GM19035 (cell line): ENCODE data around the gene MTA3.
A peak's percentile ranks its signal among the peaks of the same experiment; 100 is the strongest.

ENCODE experiments used
- ATAC-seq: cut with Tn5 transposase; IDR thresholded peaks from one replicate; pipeline ENCODE4 v1.9.1; 2021; ENCODE audit not compliant: unreplicated experiment

MTA3 gene

DNA sequence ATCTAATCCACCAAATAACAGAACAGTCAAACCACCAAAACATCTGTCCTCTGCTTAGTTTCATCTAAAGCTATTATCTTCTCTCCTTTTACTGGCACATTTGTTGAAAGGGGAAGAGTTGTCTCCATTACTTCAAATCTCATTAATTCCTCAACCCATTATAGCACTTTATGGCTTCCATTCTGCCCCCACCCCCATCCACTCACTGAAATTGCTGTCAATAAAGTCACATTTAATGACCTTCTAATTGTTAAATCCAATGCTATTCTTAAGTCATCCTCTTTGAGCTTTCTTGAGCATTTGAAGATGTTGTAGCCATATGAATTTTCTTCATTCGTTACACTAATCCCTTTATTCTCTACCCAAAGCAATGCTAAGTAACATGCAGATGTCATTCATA lies 190.3 kb downstream of the MTA3 start:
- no peak for ATAC-seq

- ATAC-seq, result no peak
These were observed 193.1 kb downstream of the MTA3 start for GRCh38 chr2:42761554-42761953.

- ATAC-seq, result no peak
These were observed 193.7 kb downstream of the MTA3 start for GRCh38 chr2:42762155-42762554.

DNA sequence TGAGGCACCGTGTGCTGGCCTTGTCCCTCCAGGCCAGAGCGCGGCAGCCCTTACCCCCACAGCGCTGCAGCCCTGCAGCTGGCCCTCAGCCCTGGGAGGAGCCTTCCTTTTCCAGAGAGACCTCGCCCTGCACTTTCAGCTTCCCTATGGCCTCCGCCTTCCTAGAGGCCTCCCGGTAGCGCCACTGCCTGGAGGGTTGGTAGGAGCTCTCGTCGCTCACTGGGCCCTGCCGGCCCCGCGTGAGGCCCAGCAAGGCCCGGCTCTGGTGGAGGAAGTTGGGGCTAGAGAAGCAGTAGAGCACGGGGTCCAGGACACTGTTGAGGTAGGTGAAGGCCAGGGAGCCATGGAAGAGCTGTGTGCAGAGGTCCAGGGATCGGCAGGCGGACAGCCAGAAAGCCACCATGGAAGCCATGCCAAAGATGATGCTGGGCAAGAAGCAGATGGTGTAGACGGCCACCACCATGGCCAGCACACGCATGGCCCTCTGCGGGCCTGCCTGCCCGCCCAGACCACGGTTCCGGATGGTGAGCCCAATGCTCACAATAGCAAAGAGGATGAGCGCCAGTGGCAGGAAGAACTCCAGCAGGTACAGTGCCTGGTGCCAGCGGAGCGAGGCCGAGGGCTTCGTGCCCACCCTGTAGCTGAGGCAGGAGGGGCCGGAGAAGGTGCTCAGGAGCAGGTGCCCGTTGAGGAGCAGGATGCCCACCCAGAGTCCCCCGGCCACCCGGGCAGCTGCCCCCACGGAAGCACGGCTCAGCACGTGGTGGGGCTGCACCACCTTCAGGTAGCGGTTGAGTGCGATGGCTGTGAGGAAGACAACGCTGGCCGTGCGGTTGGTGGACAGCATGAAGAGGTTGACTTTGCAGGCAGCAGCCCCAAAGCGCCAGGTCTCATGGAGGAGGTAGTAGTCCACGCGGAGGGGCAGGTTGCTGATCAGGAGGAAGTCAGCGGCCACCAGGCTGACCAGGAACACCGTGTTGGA lies 194.7 kb downstream of the MTA3 start:
- ATAC-seq, result no peak

DNA sequence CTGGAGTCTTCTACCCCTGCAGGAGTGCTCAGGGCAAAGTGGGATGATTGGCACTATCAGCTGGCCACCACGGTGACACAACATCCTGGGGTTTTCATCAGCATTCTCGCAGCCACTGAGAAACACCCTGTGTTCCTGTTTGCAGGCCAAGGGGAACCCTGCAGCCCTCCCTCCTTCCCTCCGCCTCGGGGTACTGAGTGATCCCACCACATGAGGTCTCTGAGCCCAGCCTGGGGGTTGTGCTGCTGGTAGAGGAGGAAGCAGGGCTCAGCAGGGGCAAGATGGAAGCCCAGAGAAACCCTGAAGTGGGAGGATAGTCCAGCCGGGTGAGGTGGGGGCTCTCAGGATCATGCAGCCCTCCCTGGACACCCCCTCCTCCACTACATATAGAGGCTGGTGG lies 195.7 kb downstream of the MTA3 start, which contains the start of gene OXER1:
Gene OXER1 (minus strand): TSS at position 40 of the 400 bp plus-strand sequence. CDS start 73 bp downstream, outside the sequence.
- no peak for ATAC-seq

GRCh38 chr2:42764901-42765300 lies 196.5 kb downstream of the MTA3 start:
- ATAC-seq, result no peak

DNA sequence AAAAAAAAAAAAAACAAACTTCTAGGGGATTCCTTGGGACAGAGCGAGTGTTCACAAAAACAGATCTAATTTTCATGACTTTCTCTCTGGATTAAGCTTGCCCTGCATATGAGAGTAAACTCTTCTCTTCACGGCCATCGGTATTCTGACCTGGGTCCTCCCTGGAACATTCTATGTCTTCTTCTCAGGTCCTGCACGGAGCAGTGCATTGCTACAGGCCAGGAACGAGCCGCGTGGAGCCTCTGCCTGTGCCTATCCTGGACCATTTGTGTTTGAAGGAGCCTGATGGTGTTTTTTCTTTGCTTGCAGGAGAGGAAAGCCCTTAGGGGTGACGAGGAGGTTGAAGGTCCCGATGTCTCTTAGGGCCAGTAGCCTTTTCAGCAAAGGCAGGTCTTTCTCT lies 197.3 kb downstream of the MTA3 start:
- no peak for ATAC-seq

GRCh38 chr2:42767080-42767898 lies 198.9 kb downstream of the MTA3 start:
- ATAC-seq, result no peak

- no peak for ATAC-seq
These were observed 199.7 kb downstream of the MTA3 start for GRCh38 chr2:42767899-42768705.

DNA sequence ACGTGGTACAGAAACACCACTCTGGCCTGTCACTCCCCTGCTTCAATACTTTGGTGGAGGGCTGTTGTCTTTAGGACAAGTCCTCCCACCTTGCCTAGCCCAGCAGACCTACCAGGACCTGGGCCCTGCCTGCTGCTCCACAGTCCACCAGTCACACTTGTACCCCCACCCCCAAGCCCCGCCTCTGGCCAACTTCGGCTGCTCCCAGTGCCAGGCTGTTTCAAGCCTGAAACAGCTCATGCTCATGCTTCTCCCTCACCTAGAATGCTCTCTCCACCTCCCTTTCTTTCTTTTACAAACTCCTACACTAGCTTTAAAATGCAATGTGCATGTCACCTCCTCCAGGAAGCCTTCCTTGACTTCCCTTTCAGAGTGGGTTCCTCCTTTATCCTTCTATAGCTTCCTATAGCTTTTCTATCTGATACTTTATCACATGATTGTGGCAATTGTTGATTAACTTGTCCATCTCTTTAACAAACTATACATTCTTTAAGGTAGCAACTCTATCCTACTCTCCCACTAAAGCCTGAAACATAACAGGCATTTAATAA lies 200.3 kb downstream of the MTA3 start:
- ATAC-seq, result no peak

GRCh38 chr2:42769583-42770287 lies 201.3 kb downstream of the MTA3 start:
- no peak for ATAC-seq

DNA sequence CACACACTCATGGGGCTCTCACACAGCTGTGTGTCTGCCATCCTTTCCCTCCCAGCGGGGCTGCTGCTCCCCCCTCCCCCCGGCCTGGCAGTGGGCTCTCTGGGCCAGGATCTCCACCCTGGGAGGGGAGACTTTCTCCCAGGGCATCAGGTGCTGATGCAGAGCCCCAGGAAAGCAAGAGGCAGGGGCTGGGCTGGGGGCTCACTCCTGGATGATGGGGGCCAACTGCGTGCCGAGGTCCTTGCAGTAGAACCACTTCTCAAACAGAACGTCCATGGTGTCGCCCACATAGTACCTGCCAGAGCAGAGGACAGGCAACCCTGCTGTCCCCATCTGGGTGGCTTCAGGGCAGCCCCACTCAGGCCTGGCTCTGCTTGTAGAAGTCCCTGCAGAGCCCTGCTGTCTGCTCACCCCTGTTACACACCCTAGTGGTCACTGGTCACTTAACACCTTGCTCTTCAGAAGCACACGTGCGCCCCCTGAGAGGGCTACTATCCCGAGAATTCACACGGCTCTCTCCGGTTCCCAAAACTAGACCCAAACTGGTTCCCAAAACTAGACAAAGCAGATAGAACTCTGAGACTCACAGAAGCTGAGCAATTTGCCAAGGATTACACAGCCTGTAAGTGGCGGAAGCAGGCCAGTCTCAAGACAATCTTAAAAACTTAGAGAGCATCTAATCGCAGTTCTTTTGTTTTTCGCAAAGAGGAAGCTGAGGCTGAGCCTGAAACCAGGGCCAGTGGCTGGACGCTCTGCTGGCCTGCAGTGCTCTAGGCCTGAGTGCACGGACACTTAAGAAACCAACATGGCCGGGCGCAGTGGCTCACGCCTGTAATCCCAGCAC lies 202.1 kb downstream of the MTA3 start:
- ATAC-seq, result no peak

DNA sequence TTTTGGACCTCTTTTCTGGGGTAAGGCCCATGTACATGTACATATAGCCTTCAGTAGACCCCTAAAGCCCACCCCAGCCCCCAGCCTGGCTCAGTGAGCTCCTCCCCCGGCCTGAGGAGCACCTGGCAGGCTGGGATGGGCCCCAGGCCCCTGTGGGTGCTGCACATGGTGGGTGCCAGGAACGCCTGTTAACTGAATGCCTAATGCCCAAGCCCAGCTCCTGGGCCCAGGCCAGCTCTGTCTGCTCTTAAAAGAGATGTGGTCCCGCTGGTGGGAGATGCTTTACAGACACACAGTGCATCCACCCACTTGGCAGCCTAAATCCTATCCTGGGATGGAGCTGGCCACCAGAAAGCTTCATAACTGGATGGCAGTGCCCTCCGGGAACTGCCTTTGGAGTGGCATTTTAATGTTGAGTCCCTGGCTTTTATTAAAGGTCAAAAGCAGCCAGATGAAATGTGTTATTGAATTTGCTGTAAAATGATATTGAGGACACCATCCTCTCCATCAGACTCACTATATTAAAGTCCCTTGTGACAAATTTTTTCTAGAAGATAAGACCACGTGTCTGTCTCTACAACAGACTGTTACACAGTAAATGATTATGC lies 203.2 kb downstream of the MTA3 start:
- no peak for ATAC-seq

DNA sequence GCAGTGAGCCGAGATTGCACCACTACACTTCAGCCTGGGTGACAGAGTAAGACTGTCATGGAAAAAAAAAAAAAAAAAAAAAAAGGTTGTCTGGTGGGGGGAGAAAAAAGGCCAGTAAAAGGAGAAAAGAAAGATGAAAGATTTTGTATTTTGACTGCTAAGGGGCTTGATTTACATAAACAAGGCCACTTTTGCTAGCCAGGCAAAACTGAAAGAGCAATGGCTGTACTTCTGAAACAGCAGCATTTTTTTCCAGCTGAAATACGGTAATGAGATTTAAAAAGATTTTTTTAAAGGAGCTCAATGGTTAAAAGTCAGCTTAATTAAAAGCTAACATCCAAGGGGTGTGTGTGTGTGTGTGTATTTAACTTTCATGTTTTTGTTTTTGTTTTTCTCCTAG lies 206.8 kb downstream of the MTA3 start:
- peak; percentile 60 for ATAC-seq

- no peak for ATAC-seq
These were observed 207.4 kb downstream of the MTA3 start for GRCh38 chr2:42775810-42776209.

DNA sequence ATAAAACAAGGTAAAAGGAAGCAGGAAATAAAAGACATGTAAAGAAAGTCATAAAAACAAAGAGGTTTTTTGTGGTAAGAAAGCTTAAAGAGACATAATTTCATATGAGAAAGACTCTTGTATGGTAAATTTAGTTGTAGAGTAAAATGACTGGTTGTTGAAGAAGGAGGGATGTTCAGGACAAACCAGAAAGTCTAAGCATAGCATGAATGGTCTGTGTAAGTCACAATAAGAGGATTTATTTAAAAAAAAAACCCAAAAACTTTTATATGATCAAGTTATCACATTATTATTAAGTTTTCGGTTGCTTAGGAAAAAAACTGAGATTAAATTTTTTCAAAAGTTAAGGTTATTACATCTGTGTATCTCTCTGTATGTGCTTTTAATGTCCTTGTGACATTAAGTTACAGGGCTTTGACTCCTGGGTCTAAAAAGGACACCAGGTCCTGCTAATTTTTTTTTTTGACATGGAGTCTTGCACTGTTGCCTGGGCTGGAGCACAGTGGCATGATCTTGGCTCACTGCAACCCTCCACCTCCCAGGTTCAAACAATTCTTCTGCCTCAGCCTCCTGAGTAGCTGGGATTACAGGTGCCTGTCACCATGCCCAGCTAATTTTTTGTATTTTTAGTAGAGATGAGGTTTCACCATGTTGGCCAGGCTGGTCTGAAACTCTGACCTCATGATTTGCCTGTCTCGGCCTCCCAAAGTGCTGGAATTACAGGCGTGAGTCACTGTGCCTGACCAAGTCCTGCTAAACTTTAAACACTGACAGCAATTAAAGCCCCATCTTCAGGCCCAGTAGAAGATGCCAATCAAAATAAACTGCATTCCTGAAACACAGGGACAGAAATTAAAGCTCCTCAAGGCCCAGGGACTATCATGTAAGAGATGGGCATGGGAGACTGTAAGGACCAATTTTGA lies 209.7 kb downstream of the MTA3 start:
- no peak for ATAC-seq

- no peak for ATAC-seq
These were observed 212.7 kb downstream of the MTA3 start for GRCh38 chr2:42781181-42781580.

DNA sequence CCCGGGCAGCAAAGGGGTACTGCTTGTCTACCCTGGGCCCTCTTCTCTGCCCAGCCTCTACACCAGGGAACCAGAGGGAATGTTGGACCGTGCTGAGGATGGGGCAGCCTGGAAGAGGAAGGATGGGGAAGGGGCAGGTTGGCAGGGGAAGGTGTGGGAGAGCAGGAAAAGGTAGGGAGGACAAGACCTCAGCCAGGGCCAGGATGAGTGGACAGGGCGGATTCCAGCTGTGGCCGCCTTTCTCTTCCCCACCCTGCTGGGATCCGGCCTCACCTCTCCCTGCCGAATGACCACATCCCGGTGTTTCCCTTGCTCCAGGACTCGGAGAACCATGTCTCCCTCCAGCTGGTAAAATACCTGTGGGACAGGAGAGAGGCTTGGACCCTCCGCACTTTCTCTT lies 215.1 kb downstream of the MTA3 start:
- ATAC-seq, result no peak
